GM12878 (cell line): Measurements from ENCODE around the gene GPER1. TPM values are rescaled to one million over a fixed set of nuclear protein-coding genes. Genes with fewer than 3 reads are reported as not detected.

ENCODE experiments used
- ATAC-seq: fragments of 200-7000 bp; cut with Tn5 transposase; 3 replicates; pipeline ENCODE4 v1.9.1; 2020; ENCODE audit warnings: mild to moderate bottlenecking, moderate library complexity
- BruUV-seq: library from RNA; stranded (reverse); fragments of 400-500 nt; replicated peaks from 2 replicates; lab custom pipeline; 2021; lab: Mats Ljungman, UMichigan
- CTCF ChIA-PET: fragments of 300-600 bp; sonication (Branson Sonifier 250); formaldehyde crosslinking; extraction: SDS; loops from one replicate; lab custom pipeline; 2021; ENCODE audit warnings: inconsistent platforms; lab: Yijun Ruan, JAX
- POLR2A ChIA-PET: fragments of 350-600 bp; formaldehyde crosslinking; extraction: SDS; loops from one replicate; lab custom pipeline; 2021; ENCODE audit warnings: inconsistent platforms; lab: Charles Lee
- RAD21 ChIA-PET: fragments of 300-600 bp; sonication (Branson Sonifier 250); formaldehyde crosslinking; loops from one replicate; lab custom pipeline; 2023; ENCODE audit warnings: antibody characterized with exemption; ENCODE audit not compliant: unreplicated experiment; lab: Charles Lee
- SMC1A ChIA-PET: fragments of 300-600 bp; sonication (Branson Sonifier 250); formaldehyde crosslinking; loops from one replicate; lab custom pipeline; 2023; ENCODE audit not compliant: unreplicated experiment, uncharacterized antibody; lab: Charles Lee
- DNase-seq: peaks from one replicate; pipeline ENCODE4 v3.0.0-alpha.2; 2011; ENCODE audit warnings: low read depth, low spot score
- FAIRE-seq: peaks from 3 replicates; lab custom pipeline; 2011; peaks lifted over from hg19 to GRCh38; lab: Jason Lieb, UNC
- H2AFZ ChIP-seq: 2 replicates; pipeline ENCODE4 v1.6.0; 2011; ENCODE audit warnings: low read depth, low read length, control low read depth; ENCODE audit not compliant: control insufficient read depth
- H3K27ac ChIP-seq: 2 replicates; pipeline ENCODE4 v1.5.1; 2011; ENCODE audit warnings: control low read depth; ENCODE audit not compliant: control insufficient read depth, insufficient read depth
- H3K27me3 ChIP-seq, 2 experiments: replicated peaks in 1 of 2; 2 replicates each; pipeline versions ENCODE4 v1.6.0 to v1.6.1; 2011; ENCODE audit warnings: low read length in 1 of 2; ENCODE audit not compliant: control insufficient read depth in 2 of 2, insufficient read depth in 2 of 2
- H3K36me3 ChIP-seq, 2 experiments: 2 replicates each; pipeline ENCODE4 v1.5.1; 2011; ENCODE audit warnings: low read length in 1 of 2; ENCODE audit not compliant: control insufficient read depth in 2 of 2, insufficient read depth in 2 of 2
- H3K4me1 ChIP-seq: 2 replicates; pipeline ENCODE4 v1.6.1; 2011; ENCODE audit warnings: mild to moderate bottlenecking, low read length, moderate library complexity, mixed read lengths; ENCODE audit not compliant: control insufficient read depth, insufficient read depth
- H3K4me2 ChIP-seq: 2 replicates; pipeline ENCODE4 v1.6.0; 2011; ENCODE audit warnings: control low read depth; ENCODE audit not compliant: control insufficient read depth, insufficient read depth
- H3K4me3 ChIP-seq: fragments of 200-600 bp; sonication (generic); 2 replicates; pipeline ENCODE4 v1.5.1; 2016
- H3K79me2 ChIP-seq: 2 replicates; pipeline ENCODE4 v1.6.0; 2011; ENCODE audit warnings: low read length; ENCODE audit not compliant: control insufficient read depth, insufficient read depth
- H3K9ac ChIP-seq: 2 replicates; pipeline ENCODE4 v1.8.0; 2011; ENCODE audit warnings: low read length, control low read depth, mixed read lengths; ENCODE audit not compliant: control insufficient read depth, insufficient read depth
- H3K9me3 ChIP-seq: replicated peaks from 3 replicates; pipeline ENCODE4 v1.5.1; 2011; ENCODE audit warnings: mild to moderate bottlenecking, low read length; ENCODE audit not compliant: control insufficient read depth, insufficient read depth
- H4K20me1 ChIP-seq: 2 replicates; pipeline ENCODE4 v1.6.0; 2011; ENCODE audit not compliant: control insufficient read depth, insufficient read depth
- SKIL ChIP-seq: fragments of 450-650 bp; IDR thresholded peaks from 2 replicates; pipeline ENCODE4 v1.6.1; 2017; ENCODE audit warnings: mild to moderate bottlenecking, low read depth, inconsistent platforms; ENCODE audit not compliant: poor library complexity, severe bottlenecking
- USF1 ChIP-seq: IDR thresholded peaks from 2 replicates; pipeline ENCODE4 v1.6.1; 2011; ENCODE audit warnings: borderline replicate concordance, low read depth, mild to moderate bottlenecking, moderate library complexity, mixed read lengths, low read length; ENCODE audit not compliant: insufficient read depth; ENCODE audit errors: extremely low read length
- WGBS: methylation state at CpG from one replicate; pipeline ENCODE4 v1.1.6; 2016; ENCODE audit warnings: low lambda C conversion rate; ENCODE audit not compliant: insufficient replicate concordance, insufficient coverage; ENCODE audit errors: missing lambda C conversion rate; 5-methylcytosine and 5-hydroxymethylcytosine counted together
- in situ Hi-C: fragments of 300-500 bp; cut with MboI; formaldehyde crosslinking; loops from 9 replicates; pipeline ENCODE4 v1.14.3; 2018; ENCODE audit warnings: mixed read lengths
- intact Hi-C: fragments of 100-400 bp; cut with micrococcal nuclease; formaldehyde crosslinking; loops from one replicate; pipeline ENCODE4 v1.14.2; 2022; ENCODE audit not compliant: unreplicated experiment
- polyA plus RNA-seq, 11 experiments: library from polyadenylated mRNA; depleted of rRNA in 4 of 11; unstranded in 6 of 11; stranded (reverse) in 5 of 11; fragments of >200 nt; fragmentation: Nextera tagmentation in 4 of 11; fragmentation: Illumina TruSeq in 1 of 11; extraction: Ambion mirVana in 4 of 11; extraction: Trizol in 1 of 11; gene quantifications; 1 replicate in 1 of 11; 2 replicates in 10 of 11; pipeline versions ENCODE4 v1.2.1 to v1.2.3, GENCODE V29; 2011 to 2016; ENCODE audit warnings: inconsistent platforms in 2 of 11, missing spikeins in 2 of 11, low read depth in 1 of 11
- total RNA-seq, 4 experiments: library from RNA; depleted of rRNA in 3 of 4; stranded (reverse); fragments of >200 nt in 3 of 4; fragmentation: Illumina TruSeq in 1 of 4; extraction: Trizol in 1 of 4; gene quantifications; 2 replicates each; pipeline versions ENCODE4 v1.2.1 to v1.2.3, GENCODE V29; 2013 to 2021

The GPER1 gene
- total and polyA plus RNA-seq, 10 of the 15 experiments (the other 5 are each of a cell fraction or from before 2014, with no cell fraction given): 0.03 to 6.5 (median 2.6) TPM

DNA sequence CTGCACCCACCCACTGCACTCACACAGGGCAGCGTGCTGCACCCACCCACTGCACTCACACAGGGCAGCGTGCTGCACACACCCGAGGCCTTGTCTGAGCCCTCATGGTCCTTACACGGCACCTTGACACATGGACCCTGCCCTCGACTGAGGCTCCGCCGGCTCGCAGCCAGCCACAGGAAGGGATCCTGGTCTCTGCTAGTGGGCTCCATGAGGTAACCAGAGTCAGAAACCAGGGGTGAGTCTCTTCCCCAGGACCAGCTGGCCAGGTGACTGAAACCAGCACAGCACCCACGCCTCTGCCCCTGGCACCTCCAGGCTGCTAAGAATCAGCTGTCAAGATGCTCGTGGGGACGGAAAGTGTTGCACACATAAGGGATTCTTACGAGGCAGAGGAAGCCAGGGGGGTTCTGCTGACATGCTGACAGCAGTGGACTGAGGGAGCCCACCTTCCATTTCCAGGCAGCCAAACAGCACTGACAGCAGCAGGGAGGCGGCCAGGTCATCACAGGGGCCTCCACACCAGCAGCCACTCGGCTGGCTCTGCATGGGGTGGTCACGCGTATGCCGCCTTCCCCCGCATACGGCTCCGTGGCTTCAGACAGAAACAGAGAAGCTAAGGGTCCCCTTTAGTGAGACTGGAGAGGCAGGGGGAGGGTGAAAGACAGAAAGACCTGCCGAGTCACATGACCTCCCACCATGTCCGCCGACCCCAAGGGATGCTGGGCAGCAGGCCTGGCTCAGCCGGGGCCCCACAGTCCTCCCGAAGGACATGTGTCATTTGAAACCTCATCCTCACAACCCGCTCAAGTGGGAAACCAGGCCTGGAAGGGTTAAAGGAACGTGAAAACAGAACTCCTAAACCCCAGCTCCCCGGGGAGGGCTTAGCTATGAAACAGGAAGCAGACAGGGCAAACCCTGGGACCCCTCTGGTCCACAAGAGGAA is 34.2 kb downstream of the GPER1 start:
- no TSS peak for BruUV-seq
- Histone ChIP-seq H2AFZ (no peak overlapping the region), H3K36me3 (peaks cover 7 to 9% of the 10 kb centered on the region in 2 experiments), H3K79me2 (no peaks in the 10 kb centered on the region), H3K27me3 (no peaks in the 10 kb centered on the region), H4K20me1 (no peaks in the 10 kb centered on the region), H3K27ac (no peak overlapping the region), H3K9ac (no peak overlapping the region), H3K4me2 (no peak overlapping the region), H3K9me3 (no peaks in the 10 kb centered on the region), H3K4me3 (no peak overlapping the region), H3K4me1 (0 out of 2 replicates have a peak, but pooled peaks cover 3% of the 10 kb centered on the region)
- 87% methylated on average over 28 of the region's 28 CpGs for WGBS
- FAIRE-seq (no peak), ATAC-seq (no peak), DNase-seq (no peak)
- TF ChIP-seq USF1 (peak; percentile 23), SKIL (no peak)
- SMC1A ChIA-PET: no interaction called here
- CTCF ChIA-PET: interaction anchor here (0.7 to 1.6 kb wide), 2 partner anchors 14 to 22 kb away, joined by 4 to 5 read pairs; no protein-coding TSS in a partner anchor
- POLR2A ChIA-PET: interaction anchor here (1.2 kb wide), 1 partner anchor 15 kb away, joined by 3 read pairs; no protein-coding TSS in a partner anchor
- RAD21 ChIA-PET: no interaction called here
- in situ Hi-C loops: no loop called here
- intact Hi-C loops: no loop called here
